GM23338 (cell line): ENCODE data around the gene CCDC50. TPM values are rescaled to one million over a fixed set of nuclear protein-coding genes. Genes with fewer than 3 reads are reported as not detected.

Source experiments
- ATAC-seq: fragments of 200-7000 bp; cut with Tn5 transposase; 3 replicates; pipeline ENCODE4 v1.9.1; 2020
- DNase-seq: peaks from one replicate; pipeline ENCODE4 v3.0.0-alpha.2; 2015; ENCODE audit warnings: low spot score
- H2AFZ ChIP-seq: fragments of 200-600 bp; sonication (generic); 2 replicates; pipeline ENCODE4 v1.8.0; 2016; ENCODE audit warnings: antibody characterized with exemption, mild to moderate bottlenecking, moderate library complexity
- H3F3A ChIP-seq: fragments of 200-600 bp; sonication (generic); replicated peaks from 2 replicates; pipeline ENCODE4 v1.8.0; 2017; ENCODE audit warnings: antibody characterized with exemption, mixed run types, low read depth
- H3K27ac ChIP-seq: fragments of 200-600 bp; sonication (generic); 2 replicates; pipeline ENCODE4 v1.6.1; 2016; ENCODE audit warnings: low read depth
- H3K27me3 ChIP-seq: fragments of 200-600 bp; sonication (generic); 2 replicates; pipeline ENCODE4 v1.8.0; 2016; ENCODE audit warnings: mild to moderate bottlenecking, mixed run types, moderate library complexity; ENCODE audit not compliant: insufficient read depth
- H3K36me3 ChIP-seq: fragments of 200-600 bp; sonication (generic); 2 replicates; pipeline ENCODE4 v1.8.0; 2016; ENCODE audit warnings: mild to moderate bottlenecking; ENCODE audit not compliant: insufficient read depth
- H3K4me1 ChIP-seq: fragments of 200-600 bp; sonication (generic); 2 replicates; pipeline ENCODE4 v1.8.0; 2016; ENCODE audit warnings: mild to moderate bottlenecking, moderate library complexity; ENCODE audit not compliant: insufficient read depth
- H3K4me2 ChIP-seq: fragments of 200-600 bp; sonication (generic); 2 replicates; pipeline ENCODE4 v1.7.1; 2017; ENCODE audit warnings: mixed run types
- H3K4me3 ChIP-seq: fragments of 200-600 bp; sonication (generic); 2 replicates; pipeline ENCODE4 v1.6.1; 2016; ENCODE audit warnings: mixed run types
- H3K79me2 ChIP-seq: fragments of 200-600 bp; sonication (generic); replicated peaks from 2 replicates; pipeline ENCODE4 v1.8.0; 2017; ENCODE audit warnings: mild to moderate bottlenecking; ENCODE audit not compliant: insufficient read depth
- H3K9me2 ChIP-seq: fragments of 200-600 bp; sonication (generic); 2 replicates; pipeline ENCODE4 v1.8.0; 2017; ENCODE audit not compliant: insufficient read depth
- H4K20me1 ChIP-seq: fragments of 200-600 bp; sonication (generic); replicated peaks from 2 replicates; pipeline ENCODE4 v1.8.0; 2017; ENCODE audit warnings: mild to moderate bottlenecking; ENCODE audit not compliant: insufficient read depth
- H3K27ac Mint-ChIP-seq: 2 replicates; pipeline ENCODE4 v1.8.0; 2020; ENCODE audit warnings: inconsistent platforms, mild to moderate bottlenecking, moderate library complexity, mixed read lengths
- H3K27me3 Mint-ChIP-seq: 3 replicates; pipeline ENCODE4 v1.8.0; 2022; ENCODE audit warnings: low read depth, mild to moderate bottlenecking, moderate library complexity, mixed read lengths, inconsistent platforms; ENCODE audit not compliant: insufficient read depth, poor library complexity
- H3K36me3 Mint-ChIP-seq: 3 replicates; pipeline ENCODE4 v1.8.0; 2021; ENCODE audit warnings: low read depth, mild to moderate bottlenecking, inconsistent platforms, moderate library complexity, mixed read lengths
- H3K4me1 Mint-ChIP-seq: 3 replicates; pipeline ENCODE4 v1.8.0; 2020; ENCODE audit warnings: mild to moderate bottlenecking, inconsistent platforms, mixed read lengths
- H3K4me3 Mint-ChIP-seq: 3 replicates; pipeline ENCODE4 v1.8.0; 2021; ENCODE audit warnings: moderate library complexity, mild to moderate bottlenecking, inconsistent platforms, mixed read lengths
- H3K9me3 Mint-ChIP-seq: 3 replicates; pipeline ENCODE4 v1.8.0; 2020; ENCODE audit warnings: moderate library complexity, mild to moderate bottlenecking, inconsistent platforms, mixed read lengths
- CREB1 ChIP-seq: fragments of 250-450 bp; sonication (Bioruptor Pico); IDR thresholded peaks from 2 replicates; pipeline ENCODE4 v1.5.0; 2020; ENCODE audit warnings: low read depth, mild to moderate bottlenecking, moderate library complexity
- EZH2 ChIP-seq: fragments of 200-600 bp; sonication (generic); IDR thresholded peaks from one replicate; pipeline ENCODE4 v1.8.0; 2017; ENCODE audit warnings: antibody characterized with exemption, mild to moderate bottlenecking, low read depth; ENCODE audit not compliant: unreplicated experiment
- NANOG ChIP-seq: IDR thresholded peaks from 2 replicates; pipeline ENCODE4 v1.6.1; 2016; ENCODE audit warnings: antibody characterized with exemption, borderline replicate concordance
- POLR2AphosphoS5 ChIP-seq: IDR thresholded peaks from 2 replicates; pipeline ENCODE4 v1.6.1; 2016; ENCODE audit warnings: antibody characterized with exemption, low read depth
- STAT1 ChIP-seq: IDR thresholded peaks from one replicate; pipeline ENCODE4 v1.6.1; 2016; ENCODE audit warnings: antibody characterized with exemption; ENCODE audit not compliant: unreplicated experiment
- ZNF331 ChIP-seq: fragments of 250-450 bp; sonication (Bioruptor Pico); IDR thresholded peaks from 2 replicates; pipeline ENCODE4 v1.5.0; 2020; ENCODE audit warnings: low read depth, mild to moderate bottlenecking, moderate library complexity
- ZNF462 ChIP-seq: fragments of 250-450 bp; sonication (Bioruptor Pico); IDR thresholded peaks from 2 replicates; pipeline ENCODE4 v1.5.0; 2020; ENCODE audit warnings: mild to moderate bottlenecking, moderate library complexity
- polyA plus RNA-seq: library from polyadenylated mRNA; unstranded; fragments of >200 nt; fragmentation: Nextera tagmentation; extraction: Ambion mirVana; gene quantifications from 2 replicates; pipeline ENCODE4 v1.2.1, GENCODE V29; 2016
- total RNA-seq: library from RNA; depleted of rRNA; stranded (reverse); fragments of >200 nt; shearing (Covaris generic); gene quantifications from 2 replicates; pipeline ENCODE4 v1.2.3, GENCODE V29; 2014

Gene CCDC50
- total and polyA plus RNA-seq, 2 experiments from 2014 or later: 22.4 to 25.4 TPM

- H3K9me2 ChIP-seq: no peaks in the 10 kb centered on the region
- no peaks in the 10 kb centered on the region for H3K36me3 ChIP-seq
- no peak overlapping the region for H2AFZ ChIP-seq
- Mint-ChIP-seq H3K4me3 (no peak overlapping the region), H3K27me3 (no peaks in the 10 kb centered on the region), H3K4me1 (peaks cover 32% of the 10 kb centered on the region; the same call in 2 of the 3 replicates), H3K27ac (no peak overlapping the region), H3K9me3 (no peaks in the 10 kb centered on the region), H3K36me3 (no peaks in the 10 kb centered on the region)
- H3K27ac ChIP-seq: no peak overlapping the region
- H3K4me3 ChIP-seq: no peak overlapping the region
- H3F3A ChIP-seq: no peaks in the 10 kb centered on the region
- no peak for ATAC-seq
- H3K79me2 ChIP-seq: peaks cover 72% of the 10 kb centered on the region
- no peak overlapping the region for H3K4me2 ChIP-seq
- peaks cover 21% of the 10 kb centered on the region; the same call in 1 of the 2 replicates for H3K4me1 ChIP-seq
- no peaks in the 10 kb centered on the region for H3K27me3 ChIP-seq
- no peaks in the 10 kb centered on the region for H4K20me1 ChIP-seq
- no peak for TF ChIP-seq ZNF462 (CRISPR knock-in tag)
- no peak for TF ChIP-seq EZH2
- TF ChIP-seq POLR2AphosphoS5: no peak
- no peak for TF ChIP-seq ZNF331 (CRISPR knock-in tag)
- DNase-seq: no peak
Measured at GRCh38 chr3:191336833-191337232, 7.6 kb downstream of the CCDC50 start.

GRCh38 chr3:191338177-191338488 lies 8.9 kb downstream of the CCDC50 start:
- Mint-ChIP-seq H3K9me3 (no peaks in the 10 kb centered on the region), H3K36me3 (no peaks in the 10 kb centered on the region), H3K27me3 (no peaks in the 10 kb centered on the region), H3K4me1 (peaks cover 35% of the 10 kb centered on the region; the same call in 2 of the 3 replicates), H3K4me3 (no peak overlapping the region), H3K27ac (no peak overlapping the region)
- Histone ChIP-seq H2AFZ (no peak overlapping the region), H3F3A (no peaks in the 10 kb centered on the region), H3K27ac (no peak overlapping the region), H4K20me1 (no peaks in the 10 kb centered on the region), H3K27me3 (no peaks in the 10 kb centered on the region), H3K79me2 (peaks cover 65% of the 10 kb centered on the region), H3K4me1 (peaks cover 19% of the 10 kb centered on the region; the same call in 1 of the 2 replicates), H3K36me3 (no peaks in the 10 kb centered on the region), H3K4me3 (no peak overlapping the region), H3K9me2 (no peaks in the 10 kb centered on the region), H3K4me2 (no peak overlapping the region)
- DNase-seq (no peak), ATAC-seq (no peak)
- TF ChIP-seq CREB1 (CRISPR knock-in tag) (no peak), ZNF462 (CRISPR knock-in tag) (no peak), NANOG (no peak), STAT1 (no peak), EZH2 (no peak)
